Caki2 (cell line): ENCODE measurements around the gene WLS. TPM values are rescaled to one million over a fixed set of nuclear protein-coding genes. Genes with fewer than 3 reads are reported as not detected.
"Not testable (repeated sequence)": the region's sequence is repeated elsewhere in the genome, so short reads cannot be mapped to it uniquely, and the experiment has no call there.

ENCODE experiments used
- DNase-seq: peaks from one replicate; pipeline ENCODE4 v3.0.0-alpha.2; 2015; ENCODE audit warnings: low read depth
- in situ Hi-C: cut with HindIII; loops from 2 replicates; pipeline ENCODE4 v1.10.0; 2016; ENCODE audit warnings: low sequenced_read_pairs, low pct_unique_long_range_greater_than_20kb, mixed read lengths
- total RNA-seq: library from RNA; depleted of rRNA; stranded (reverse); fragments of >200 nt; shearing (Covaris generic); gene quantifications from 2 replicates; pipeline ENCODE4 v1.2.3, GENCODE V29; 2014; ENCODE audit warnings: low replicate concordance; rRNA removed

Gene WLS
- 3.2 TPM in 1 of 2 replicates, not detected in the other for total RNA-seq

DNA sequence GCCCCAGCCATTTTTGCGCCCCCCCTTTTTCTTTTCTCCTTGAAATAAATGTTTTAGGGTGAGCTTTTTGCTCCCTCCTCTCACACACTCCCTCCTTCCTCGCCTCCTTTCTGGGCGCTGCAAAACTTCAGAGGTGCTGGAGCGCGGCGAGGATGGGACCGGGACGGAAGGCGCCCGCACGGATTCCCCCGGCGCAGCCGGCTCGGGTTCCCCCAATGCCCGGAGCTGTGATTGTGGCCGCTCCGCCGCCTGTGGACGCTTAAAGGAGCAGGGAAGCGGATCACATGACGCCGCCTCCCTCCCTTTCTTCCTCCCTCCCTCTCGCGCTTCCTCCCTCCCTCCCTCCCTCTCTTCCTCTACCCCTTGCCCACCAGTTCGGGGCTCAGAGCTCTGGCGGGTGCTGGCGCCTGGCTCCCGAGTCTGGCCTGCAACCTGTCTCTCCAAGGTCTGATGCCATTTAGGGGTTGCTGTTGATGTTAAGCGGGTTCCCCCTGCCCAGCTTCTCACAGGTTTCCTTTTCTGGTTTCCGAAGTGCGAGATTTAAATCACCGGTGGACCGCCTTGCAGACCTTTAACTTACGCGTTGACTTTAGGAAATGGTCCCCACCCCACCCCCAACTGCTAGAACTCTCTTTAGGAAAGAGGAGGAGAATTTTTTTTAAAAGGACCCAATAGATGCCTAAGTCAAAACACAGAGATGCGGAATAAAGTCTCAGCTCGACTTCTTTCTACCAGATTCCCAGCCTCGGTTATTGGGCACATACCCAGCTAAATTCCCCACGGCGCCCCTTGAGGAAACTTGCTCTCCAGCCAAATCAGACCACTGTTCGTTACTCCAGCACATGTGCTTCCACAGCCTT lies at the start of gene WLS:
TSS of gene WLS (minus strand) at position 235 of the 860 bp plus-strand sequence. CDS start at position 11, 224 bp downstream.
- DNase-seq: peak; percentile 21
- in situ Hi-C loops: no loop called here

DNA sequence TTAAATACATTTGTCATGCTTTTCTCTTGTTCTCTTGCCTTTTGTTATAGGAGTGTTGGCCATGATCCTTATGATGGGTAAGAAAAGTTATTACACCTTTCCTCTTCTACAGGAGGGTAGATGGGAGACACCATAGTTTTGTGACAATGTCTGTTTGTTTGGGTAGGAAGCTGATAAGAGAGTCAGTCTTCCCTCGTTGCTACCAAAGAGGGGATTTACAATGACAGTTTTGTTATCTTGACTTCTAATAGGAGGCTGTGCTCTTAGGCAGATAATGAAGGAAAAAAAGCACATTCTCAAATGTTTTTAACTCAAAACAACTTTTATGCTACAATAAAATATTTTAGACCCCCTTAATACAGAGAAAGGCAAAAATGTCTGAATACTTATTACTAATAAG lies 48.0 kb upstream of the WLS start:
- in situ Hi-C loops: no loop called here
- DNase-seq: no peak

DNA sequence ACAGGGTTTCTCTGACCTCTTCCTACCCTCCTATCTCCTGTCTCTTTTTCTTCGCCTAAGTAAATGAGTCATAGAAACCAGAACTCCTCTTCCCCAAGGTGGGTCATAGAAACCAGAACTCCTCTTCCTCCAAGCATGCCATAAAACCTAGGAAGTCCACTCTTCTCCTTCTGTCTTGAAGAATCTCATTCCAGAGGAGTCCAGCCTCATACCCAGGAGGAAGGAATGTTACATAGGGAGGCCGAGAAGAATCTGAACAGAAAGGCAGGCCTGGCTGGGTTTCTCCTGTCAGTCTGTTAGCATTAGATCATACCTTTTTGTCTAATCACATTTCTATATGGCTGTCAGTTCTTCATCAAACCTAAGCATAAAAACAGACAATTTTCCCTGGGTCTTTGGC lies 47.5 kb upstream of the WLS start:
- in situ Hi-C loops: no loop called here
- DNase-seq: no peak

DNA sequence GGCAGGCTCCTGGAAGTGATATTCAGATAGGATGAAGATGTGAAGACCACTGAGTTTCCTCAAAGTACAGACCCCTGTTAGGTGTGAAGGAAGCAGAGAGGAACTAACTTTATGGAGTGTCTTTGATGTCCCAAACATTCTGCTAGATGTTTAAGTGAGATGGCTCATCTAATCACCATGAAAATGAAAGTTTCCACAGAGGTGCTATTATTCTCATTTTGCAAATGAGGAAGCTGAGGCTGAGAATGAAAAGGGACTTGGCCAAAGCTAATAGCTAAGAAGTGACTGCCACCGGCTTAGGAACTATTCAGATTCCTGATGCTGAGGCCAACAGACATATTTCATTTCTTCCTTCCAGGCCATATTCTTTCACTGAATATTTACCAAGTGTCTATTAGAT lies 45.9 kb upstream of the WLS start:
- DNase-seq: no peak
- in situ Hi-C loops: no loop called here

DNA sequence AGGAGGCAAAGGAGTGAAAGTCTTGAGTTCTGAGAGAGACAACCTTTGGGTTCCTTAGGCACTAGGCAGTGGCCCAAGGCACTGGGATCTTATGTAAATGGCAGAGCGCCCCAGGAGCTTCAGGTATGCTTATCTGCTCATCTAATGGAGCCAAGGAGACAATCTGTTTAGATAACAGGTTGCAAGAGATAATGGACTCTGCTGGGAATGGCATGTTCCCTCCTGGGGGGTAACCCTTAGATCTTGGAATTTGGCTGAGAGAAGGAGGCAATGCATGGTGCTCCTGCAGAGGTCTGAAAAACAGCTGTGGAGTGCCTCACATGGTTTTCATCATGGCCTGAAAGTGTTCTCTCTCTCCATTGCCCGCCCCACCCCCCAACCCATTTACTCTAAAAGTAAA lies 44.1 kb upstream of the WLS start:
- no peak for DNase-seq
- in situ Hi-C loops: no loop called here

DNA sequence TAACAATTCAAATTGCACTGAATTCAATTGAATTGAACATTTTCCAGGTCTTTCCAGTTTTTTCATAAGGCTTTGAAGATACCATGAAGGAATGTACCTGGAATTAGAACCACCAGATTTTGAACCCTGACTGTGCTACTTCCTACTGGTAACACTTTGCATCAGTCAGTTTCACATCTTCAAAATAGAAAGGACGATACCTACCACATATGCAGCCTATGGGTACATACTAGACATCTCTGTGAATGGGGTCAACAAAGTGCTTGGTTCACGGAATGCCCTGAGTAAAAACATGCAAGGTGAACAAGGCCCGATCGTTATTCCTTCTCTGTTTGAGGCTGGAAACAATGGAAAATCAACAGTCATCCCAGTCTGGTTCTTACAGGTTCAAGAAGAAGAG lies 41.2 kb upstream of the WLS start:
- no peak for DNase-seq
- in situ Hi-C loops: no loop called here

DNA sequence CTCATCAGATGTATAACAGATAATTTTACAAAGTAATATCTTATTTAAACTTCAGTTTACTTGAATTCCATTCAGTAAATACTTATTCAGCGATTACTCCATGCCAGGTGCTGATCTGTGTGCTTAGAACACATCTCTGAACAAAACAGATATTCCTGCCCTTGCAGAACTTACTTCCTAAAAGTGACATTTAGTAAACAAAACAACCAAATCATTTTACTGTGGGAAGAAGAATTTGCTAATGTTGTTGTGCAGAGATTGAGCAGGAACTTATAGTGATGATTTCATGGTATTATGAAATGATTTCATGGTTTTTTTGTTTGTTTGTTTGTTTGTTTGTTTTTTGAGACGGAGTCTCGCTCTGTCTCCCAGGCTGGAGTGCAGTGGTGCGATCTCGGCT lies 39.3 kb upstream of the WLS start:
- DNase-seq: no peak
- in situ Hi-C loops: no loop called here

DNA sequence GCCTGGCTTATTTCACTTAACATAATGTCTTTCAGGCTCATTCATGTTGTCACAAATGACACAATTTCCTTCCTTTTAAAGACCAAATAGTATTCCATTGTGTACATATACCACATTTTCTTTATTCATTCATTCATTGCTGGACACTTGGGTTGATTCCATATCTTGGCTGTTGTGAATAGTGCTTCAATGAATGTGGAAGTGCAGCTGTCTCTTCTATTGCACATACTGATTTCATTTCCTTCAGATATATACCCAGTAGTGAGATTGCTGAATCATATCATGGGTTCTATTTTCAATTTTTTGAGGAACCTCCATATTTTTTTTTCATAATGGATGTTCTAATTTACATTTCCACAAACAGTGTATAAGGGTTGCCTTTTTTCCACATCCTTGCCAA lies 38.6 kb upstream of the WLS start:
- DNase-seq: no peak
- in situ Hi-C loops: no loop called here

DNA sequence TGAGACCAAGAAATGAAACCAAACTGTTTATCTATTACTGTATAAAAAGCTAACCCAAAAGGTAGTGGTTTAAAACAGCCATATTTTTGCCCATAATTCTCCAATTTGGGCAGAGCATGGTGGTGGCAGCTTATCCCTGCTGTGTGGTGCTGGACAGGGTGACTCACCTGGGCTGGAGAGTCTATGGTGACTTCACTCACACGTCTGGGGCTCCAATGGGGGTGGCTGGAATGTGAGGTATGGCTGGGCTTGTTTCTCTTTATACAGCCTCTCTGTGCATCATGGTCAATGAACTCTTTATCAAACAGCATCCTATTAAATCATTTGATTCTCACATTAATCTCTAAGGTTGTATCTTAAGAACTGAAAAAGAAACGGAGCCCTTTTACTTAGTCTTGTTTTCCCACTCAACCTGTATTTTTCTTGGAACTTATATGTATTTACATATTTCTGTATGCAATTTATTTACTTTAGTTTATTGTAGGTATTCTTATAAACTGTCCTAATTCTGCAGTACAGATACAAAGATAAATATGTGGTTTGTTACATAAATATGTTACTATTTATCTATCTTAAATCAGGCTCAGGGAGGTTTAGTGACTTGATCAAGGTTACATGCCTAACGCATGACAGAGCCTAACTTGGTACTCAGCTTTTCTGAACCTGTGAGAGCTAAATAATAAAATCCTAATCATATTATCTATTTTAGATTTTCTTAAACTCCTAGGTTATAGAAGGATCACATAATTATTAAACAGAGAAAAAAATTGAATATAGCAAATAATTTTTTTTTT lies 37.5 kb upstream of the WLS start:
- DNase-seq: peak; percentile 1
- in situ Hi-C loops: no loop called here

DNA sequence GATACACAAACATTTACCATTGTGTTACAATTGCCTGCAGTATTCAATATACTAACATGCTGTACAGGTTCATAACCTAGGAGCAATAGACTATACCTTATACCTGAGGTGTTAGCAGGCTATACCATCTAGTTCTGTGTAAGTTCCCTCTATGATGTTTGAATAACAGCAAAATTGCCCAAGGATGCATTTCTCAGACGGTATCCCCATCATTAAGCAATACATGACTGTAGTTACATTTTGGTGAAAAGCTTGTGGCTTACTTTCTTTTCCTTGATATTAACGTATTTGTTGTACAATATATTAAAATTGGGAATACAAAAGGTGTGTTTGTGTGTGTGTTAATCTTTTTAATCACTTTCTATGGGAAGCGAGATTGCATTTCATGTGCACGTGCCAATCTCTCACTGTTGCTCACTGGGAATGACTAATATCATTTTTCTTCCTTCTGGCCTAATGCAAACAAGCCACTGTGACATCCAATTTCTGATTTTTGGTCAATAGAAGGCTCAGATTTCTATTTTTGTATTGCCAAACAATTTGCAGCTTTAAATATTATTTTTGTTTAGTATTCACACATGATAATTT lies 36.7 kb upstream of the WLS start:
- in situ Hi-C loops: no loop called here
- DNase-seq: no peak

DNA sequence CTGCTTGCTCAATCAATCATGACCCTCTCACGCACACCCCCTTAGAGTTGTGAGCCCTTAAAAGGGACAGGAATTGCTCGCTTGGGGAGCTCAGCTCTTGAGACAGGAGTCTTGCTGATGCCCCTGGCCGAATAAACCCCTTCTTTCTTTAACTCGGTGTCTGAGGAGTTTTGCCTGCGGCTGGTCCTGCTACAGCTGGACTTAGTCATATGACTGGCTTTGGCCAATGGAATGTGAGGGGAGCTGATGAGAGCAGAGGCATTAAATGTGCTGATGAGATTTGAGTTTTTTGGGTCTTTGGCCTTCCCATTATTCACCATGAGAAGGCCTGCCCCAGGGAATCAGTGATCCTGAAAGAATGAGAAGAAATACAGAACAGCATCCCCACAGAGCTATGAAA lies 24.5 kb upstream of the WLS start:
- in situ Hi-C loops, DNase-seq: not testable (repeated sequence)

DNA sequence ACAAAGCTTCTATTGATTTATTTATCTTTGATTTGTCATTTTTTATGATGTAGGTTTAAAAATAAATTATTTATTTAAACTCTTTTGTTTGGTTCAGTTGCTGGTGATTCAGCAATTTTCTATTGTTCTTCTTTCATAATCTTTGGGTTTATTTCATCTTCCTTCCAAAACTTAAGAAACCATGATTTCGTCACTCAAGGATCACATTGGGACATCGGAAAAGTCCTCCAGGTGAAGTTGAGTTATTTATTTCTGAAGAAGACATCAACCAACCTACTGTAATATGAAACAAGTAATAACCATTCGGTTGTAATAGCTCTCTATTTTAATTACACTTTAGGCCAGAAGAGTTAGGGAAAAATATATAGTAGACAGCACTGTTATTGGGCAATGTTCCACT lies 23.0 kb upstream of the WLS start:
- in situ Hi-C loops: no loop called here

DNA sequence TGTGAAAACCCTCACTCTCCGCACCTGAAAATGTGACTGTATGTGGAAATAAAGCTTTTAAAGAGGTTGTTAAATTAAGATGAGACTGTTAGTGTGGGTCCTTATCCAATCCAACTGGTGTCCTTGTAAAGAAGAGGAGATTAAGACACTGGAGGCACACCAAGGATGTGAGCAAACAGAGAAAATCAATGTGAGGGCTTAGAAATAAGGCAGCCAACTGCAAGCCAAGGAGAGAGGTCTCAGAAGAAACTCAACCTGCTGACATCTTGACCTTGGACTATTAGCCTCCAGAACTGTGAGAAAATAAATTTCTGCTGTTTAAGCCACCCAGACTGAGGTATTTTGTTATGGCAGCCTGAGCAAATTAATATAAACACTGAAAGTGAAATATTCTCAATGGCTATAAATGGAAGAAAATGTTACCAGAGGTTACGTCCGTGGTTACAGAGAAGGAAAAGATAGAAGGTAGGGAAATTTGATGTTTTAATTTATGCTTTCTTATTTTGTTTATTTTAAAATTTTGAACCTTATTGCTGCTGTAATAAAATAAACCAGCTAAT lies 22.4 kb upstream of the WLS start:
- in situ Hi-C loops: no loop called here
- no peak for DNase-seq

More for the DNA sequence above, 23.0 kb upstream of the WLS start:
- DNase-seq: no peak

DNA sequence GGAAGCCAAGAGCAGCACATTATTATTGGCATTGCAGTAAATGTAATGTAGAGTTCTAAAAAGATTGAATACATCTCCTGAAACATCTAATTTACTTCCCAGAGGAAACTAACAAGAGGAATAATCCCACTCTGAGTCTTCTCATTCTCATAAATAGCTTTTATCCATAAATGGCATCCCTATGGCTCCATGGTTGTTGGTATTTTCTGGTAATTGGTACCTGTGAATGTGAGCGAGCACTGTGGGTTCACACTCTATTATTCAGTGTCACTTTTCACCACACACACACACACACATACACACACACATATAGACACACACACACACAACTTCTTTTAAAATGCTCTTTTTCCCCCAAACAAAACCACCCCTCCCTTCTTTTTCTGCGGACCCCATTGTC lies 4.7 kb upstream of the WLS start:
- in situ Hi-C loops: no loop called here
- no peak for DNase-seq

DNA sequence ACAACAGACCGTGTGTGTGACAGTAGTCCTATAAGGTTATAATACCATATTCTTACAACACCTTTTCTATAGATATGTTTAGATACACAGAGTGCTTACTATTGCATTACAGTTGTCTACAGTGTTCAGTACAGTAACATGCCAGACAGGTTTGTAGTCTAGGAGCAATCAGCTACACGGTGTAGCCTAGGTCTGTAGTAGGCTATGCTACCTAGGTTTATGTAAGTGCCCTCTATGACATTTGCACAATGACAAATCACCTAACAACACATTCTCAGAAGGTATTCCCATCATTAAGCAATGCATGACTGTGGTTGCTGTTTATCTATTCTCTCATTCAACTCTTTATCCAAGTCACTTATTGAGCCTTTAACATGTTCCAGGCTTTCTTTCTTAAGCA lies 1.8 kb upstream of the WLS start:
- in situ Hi-C loops: no loop called here
- DNase-seq: no peak

DNA sequence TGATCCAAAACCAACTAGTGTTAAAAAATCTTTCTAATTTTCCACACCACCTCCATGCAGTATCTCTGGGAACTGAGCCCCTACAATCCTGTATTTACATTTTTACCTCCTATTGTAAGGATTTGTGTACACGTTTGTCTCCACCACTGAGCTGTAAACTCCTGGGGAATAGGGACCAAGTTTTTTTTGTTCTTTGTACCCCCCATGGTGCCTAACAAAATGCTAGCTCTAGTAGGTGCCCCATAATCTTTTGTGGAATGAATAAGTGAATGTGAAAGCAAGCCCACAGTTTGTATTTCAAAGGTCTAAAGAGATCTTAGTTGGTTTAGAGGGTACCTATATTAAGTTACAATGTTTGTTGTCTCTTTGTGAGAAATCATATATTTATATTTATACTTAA lies 879 bp upstream of the WLS start:
- in situ Hi-C loops: no loop called here
- DNase-seq: no peak

DNA sequence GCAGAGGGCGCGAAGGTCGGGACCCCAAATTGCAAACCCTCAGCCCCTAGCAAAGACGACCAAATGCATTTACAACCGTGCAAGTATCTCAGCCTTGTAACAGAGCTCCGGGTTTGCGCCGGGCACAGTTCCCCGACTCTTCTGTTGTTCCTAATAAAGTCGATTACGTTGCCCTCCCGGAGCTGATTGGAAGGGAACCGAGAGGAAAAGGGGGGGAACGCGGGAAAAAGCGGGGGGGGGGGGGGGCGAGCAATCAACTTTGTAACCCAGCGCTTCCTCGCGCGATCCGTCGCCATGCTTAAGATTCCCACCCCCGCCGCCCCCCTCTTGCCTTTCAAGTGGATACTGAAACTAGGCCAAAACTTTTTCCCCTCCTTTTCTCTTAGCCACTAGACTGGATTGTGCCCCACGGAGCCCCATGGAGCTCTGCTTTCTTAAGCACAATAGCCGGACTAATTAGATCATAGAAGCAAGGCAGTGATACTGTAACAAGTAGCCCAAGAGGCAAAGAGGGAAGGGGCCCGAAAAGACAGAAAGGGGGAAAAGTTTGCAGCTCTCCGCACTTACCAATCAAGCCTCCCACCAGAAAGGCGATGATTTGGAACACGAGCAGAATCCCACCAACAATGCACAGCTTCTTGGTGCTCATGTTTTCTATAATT lies 565 bp downstream of the WLS start:
- in situ Hi-C loops: no loop called here
- peak; percentile 12 for DNase-seq

DNA sequence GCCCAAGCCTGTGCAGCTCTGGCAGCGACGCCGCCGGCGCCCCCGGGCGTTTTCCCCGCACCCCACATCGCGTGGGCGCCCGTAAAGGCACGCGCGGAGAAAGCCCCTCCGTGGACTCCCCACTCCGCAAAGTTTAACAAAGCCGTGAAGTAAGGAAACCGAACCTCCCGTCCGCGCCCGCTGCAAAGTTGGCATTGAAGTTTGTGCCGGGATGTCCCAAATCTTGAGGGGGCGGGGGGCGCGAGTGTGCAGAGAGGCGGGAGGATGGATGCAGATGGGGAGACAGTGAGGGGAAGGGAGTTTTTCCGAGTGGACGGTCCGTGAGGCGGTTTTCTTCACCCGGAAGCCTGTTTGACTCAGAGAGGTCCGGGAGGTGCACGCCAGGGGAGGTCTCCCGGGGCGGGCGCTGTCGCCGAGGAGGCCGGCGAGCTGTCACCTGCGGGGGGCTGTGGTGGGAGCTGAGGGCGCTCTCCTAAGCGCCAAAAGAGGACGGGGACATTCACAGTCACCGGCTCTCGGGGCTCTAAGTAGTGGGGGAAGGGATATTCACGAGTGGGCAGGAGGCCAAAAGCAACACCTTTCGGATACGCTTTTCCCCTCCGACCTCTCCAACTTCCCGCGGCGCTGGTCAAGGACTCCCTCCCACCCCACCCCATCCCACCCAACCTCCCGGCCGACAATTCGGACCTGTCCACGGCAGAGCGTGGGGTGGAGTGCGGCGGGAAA lies 1.3 kb downstream of the WLS start:
- DNase-seq: no peak
- in situ Hi-C loops: no loop called here
